Activated CD4-positive, alpha-beta T cell treated with anti-CD3 and anti-CD28 coated beads for 24 hours (primary cell): Measurements from ENCODE around the gene UNC79.

Source experiments
- DNase-seq, 2 donors: peaks; one replicate each; pipeline ENCODE4 v3.0.0-alpha.2; 2020; ENCODE audit warnings: low read depth in 2 of 2

UNC79 gene

GRCh38 chr14:93749076-93749420, 318.3 kb downstream of the UNC79 start:
- no peak for DNase-seq

DNA sequence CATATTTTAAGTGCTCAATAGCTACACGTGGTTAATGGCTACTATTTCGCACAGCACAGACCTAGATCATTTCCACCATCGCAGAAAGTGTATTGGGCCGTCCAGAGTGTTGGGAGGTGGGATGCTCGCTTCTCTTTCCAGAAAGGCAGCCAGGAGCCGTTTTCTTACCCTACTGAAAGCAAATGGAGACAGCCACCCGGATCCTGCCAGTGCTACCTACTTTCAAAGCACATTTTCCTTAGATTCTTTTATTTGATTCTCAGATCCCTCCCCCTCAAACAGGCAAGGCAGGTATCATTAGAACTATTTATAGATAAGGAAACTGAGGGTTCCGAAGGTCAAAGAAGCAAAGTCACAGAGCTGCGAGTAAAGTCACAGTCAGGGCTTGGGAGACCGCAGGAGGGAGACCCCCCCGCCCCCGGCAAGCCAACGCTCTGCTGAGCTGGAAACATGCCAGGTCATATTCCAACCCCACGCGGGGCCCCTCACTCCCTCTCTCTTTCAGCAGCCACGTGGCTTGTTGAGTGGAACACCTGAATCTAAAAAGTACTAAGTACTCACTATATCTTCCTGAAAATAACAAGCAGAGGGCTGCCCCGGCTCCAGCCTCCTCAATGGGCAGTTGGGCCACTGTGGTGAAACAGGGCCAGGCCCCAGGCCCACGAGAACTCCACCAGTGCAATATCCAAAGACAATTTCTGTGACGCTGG, 321.4 kb downstream of the UNC79 start:
- no peak for DNase-seq

- no peak for DNase-seq
These were observed 322.3 kb downstream of the UNC79 start for GRCh38 chr14:93752980-93753561.

GRCh38 chr14:93753647-93754046, 322.9 kb downstream of the UNC79 start:
- DNase-seq, result no peak

DNA sequence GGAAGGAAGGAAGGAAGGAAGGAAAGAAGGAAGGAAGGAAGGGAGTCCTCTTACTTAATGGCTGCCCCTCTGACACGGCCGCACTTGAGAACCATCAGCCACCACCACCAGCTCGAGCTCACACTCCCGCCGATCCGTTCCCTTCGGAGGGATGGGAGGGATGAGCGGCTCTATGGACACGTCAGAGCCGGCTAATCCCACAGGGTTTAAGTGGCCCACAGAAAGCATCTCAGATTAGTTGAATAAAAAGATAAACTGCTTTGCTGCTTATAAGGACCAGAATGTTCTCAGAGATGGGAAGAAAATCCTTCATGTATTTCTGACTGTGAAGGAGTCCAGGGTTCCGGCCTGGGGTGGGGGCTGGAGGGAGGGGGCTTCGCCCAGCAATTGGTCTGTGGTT, 326.5 kb downstream of the UNC79 start:
- no peak for DNase-seq
